Right lobe of liver (tissue), 6 donors: Measurements from ENCODE around the gene NCL. TPM values are rescaled to one million over a fixed set of nuclear protein-coding genes. Genes with fewer than 3 reads are reported as not detected.
A peak's percentile ranks its signal among the peaks of the same experiment; 100 is the strongest.

ENCODE experiments used
- ATAC-seq, 4 donors: fragments of 200-7000 bp; cut with Tn5 transposase; one replicate each; pipeline ENCODE4 v1.9.1; 2020; ENCODE audit warnings: mild to moderate bottlenecking in 4 of 4, moderate library complexity in 4 of 4
- DNase-seq, 3 donors: peaks; one replicate each; pipeline ENCODE4 v3.0.0-alpha.2; 2020
- H3K27ac ChIP-seq, 3 donors: fragments of 200-600 bp; one replicate each; pipeline ENCODE4 v1.8.0; 2022
- H3K27me3 ChIP-seq, 2 donors: fragments of 200-600 bp; one replicate each; pipeline ENCODE4 v1.8.0; 2022
- H3K36me3 ChIP-seq, 4 donors: fragments of 200-600 bp; sonication (generic) in 1 of 4; one replicate each; pipeline versions ENCODE4 v1.5.1 to v1.8.0; 2017 to 2022; ENCODE audit warnings: control low read depth in 1 of 4
- H3K4me1 ChIP-seq, 4 donors: fragments of 200-600 bp; sonication (generic) in 1 of 4; one replicate each; pipeline versions ENCODE4 v1.5.1 to v1.8.0; 2017 to 2022; ENCODE audit warnings: control low read depth in 1 of 4
- H3K4me3 ChIP-seq, 3 donors: fragments of 200-600 bp; one replicate each; pipeline ENCODE4 v1.8.0; 2022
- H3K9me3 ChIP-seq, 4 donors: fragments of 200-600 bp; sonication (generic) in 1 of 4; one replicate each; pipeline versions ENCODE4 v1.5.1 to v1.8.0; 2017 to 2022; ENCODE audit warnings: control low read depth in 1 of 4
- CTCF ChIP-seq, 4 donors: fragments of 200-600 bp in 3 of 4; fragments of 450-650 bp in 1 of 4; IDR thresholded peaks; one replicate each; pipeline versions ENCODE4 v1.5.1 to v1.8.0; 2016 to 2022; ENCODE audit warnings: antibody characterized with exemption in 4 of 4, mild to moderate bottlenecking in 2 of 4
- POLR2A ChIP-seq: fragments of 450-650 bp; IDR thresholded peaks from one replicate; pipeline ENCODE4 v1.6.1; 2017; ENCODE audit warnings: antibody characterized with exemption, mild to moderate bottlenecking
- WGBS: methylation state at CpG from one replicate; pipeline ENCODE4 v1.1.6; 2018; ENCODE audit warnings: low coverage, low lambda C conversion rate; ENCODE audit not compliant: insufficient coverage; ENCODE audit errors: missing lambda C conversion rate; 5-methylcytosine and 5-hydroxymethylcytosine counted together
- intact Hi-C, 2 donors: fragments of 100-400 bp; cut with DNase I; formaldehyde crosslinking; loops; one replicate each; pipeline versions ENCODE4 v1.11.2 to v1.14.1; 2022
- total RNA-seq, 6 experiments: library from RNA; depleted of rRNA in 2 of 6; stranded (reverse); fragments of >200 nt in 2 of 6; fragmentation: NEBNext Ultra II Directional in 3 of 6; extraction: Animal tissue kit (Norgen Biotek cat#: 25700) in 3 of 6; gene quantifications; one replicate each; pipeline versions ENCODE4 v1.1.0 to v1.2.4, GENCODE V29; 2016 to 2023
- donor health status: DM: no; HTN: yes; CAD: no.
- donor health status: DM: no; HTN: no; CAD: no.
- donor health status: DM: no; HTN: no; CAD: no.
- donor health status: DM: no; HTN: yes; CAD: no.
- donor health status: DM: no; HTN: yes; CAD: no.

NCL gene
- total RNA-seq, 6 experiments from 2014 or later, result 78.8 to 203 (median 146) TPM

GRCh38 chr2:231470246-231470900 lies 6.1 kb upstream of the NCL start:
- no peak for DNase-seq
- no peaks in the 10 kb centered on the region for H3K36me3 ChIP-seq
- WGBS, result 57% methylated on average over 4 of the region's 6 CpGs
- H3K4me3 ChIP-seq, result no peak overlapping the region
- TF ChIP-seq CTCF (IDR thresholded peaks at IDR 0.05) (no peak), POLR2A (no peak)
- H3K9me3 ChIP-seq, result no peaks in the 10 kb centered on the region
- intact Hi-C loops, result no loop called here
- ATAC-seq, result no peak
- peaks cover 0 to 4% (median 1%) of the 10 kb centered on the region in 4 donors for H3K4me1 ChIP-seq
- H3K27ac ChIP-seq, result no peak overlapping the region
- H3K27me3 ChIP-seq, result no peaks in the 10 kb centered on the region

GRCh38 chr2:231469583-231469950 lies 5.3 kb upstream of the NCL start:
- intact Hi-C loops, result no loop called here
- no peak for ATAC-seq
- WGBS, result 30% methylated on average over 3 of the region's 3 CpGs
- H3K36me3 ChIP-seq, result no peaks in the 10 kb centered on the region
- DNase-seq, result no peak
- no peak for TF ChIP-seq POLR2A
- no peak for TF ChIP-seq CTCF (IDR thresholded peaks at IDR 0.05)
- no peak overlapping the region for H3K27ac ChIP-seq
- peaks cover 0 to 6% (median 2%) of the 10 kb centered on the region in 4 donors for H3K4me1 ChIP-seq
- H3K27me3 ChIP-seq, result no peaks in the 10 kb centered on the region
- H3K9me3 ChIP-seq, result no peaks in the 10 kb centered on the region
- H3K4me3 ChIP-seq, result no peak overlapping the region

- intact Hi-C loops, result no loop called here
- Histone ChIP-seq H3K27me3 (no peaks in the 10 kb centered on the region), H3K4me1 (peaks cover 0 to 12% (median 4%) of the 10 kb centered on the region in 4 donors), H3K4me3 (no peak overlapping the region), H3K36me3 (peaks cover 0 to 3% (median 1%) of the 10 kb centered on the region in 4 donors), H3K27ac (no peak overlapping the region), H3K9me3 (no peaks in the 10 kb centered on the region)
- TF ChIP-seq POLR2A (no peak), CTCF (IDR thresholded peaks at IDR 0.05) (no peak)
- DNase-seq, result no peak
- no peak for ATAC-seq
- WGBS, result 70% methylated on average over 5 of the region's 12 CpGs
Observed at GRCh38 chr2:231467613-231468530, 3.6 kb upstream of the NCL start.

- WGBS, result 100% methylated on average over 3 of the region's 4 CpGs
- no peak overlapping the region for H3K27ac ChIP-seq
- intact Hi-C loops, result no loop called here
- H3K4me1 ChIP-seq, result peaks cover 0 to 14% (median 7%) of the 10 kb centered on the region in 4 donors
- DNase-seq, result peak in 1 of 3 donors; percentile 30
- H3K27me3 ChIP-seq, result no peaks in the 10 kb centered on the region
- no peak for TF ChIP-seq CTCF (IDR thresholded peaks at IDR 0.05)
- TF ChIP-seq POLR2A, result no peak
- ATAC-seq, result no peak
- H3K36me3 ChIP-seq, result peaks cover 2 to 11% (median 7%) of the 10 kb centered on the region in 4 donors
- H3K4me3 ChIP-seq, result no peak overlapping the region
- H3K9me3 ChIP-seq, result no peaks in the 10 kb centered on the region
Observed at GRCh38 chr2:231467016-231467545, 2.8 kb upstream of the NCL start.
